Osteocyte (in vitro differentiated cells): Measurements from ENCODE around the gene RAMP1. TPM values are rescaled to one million over a fixed set of nuclear protein-coding genes. Genes with fewer than 3 reads are reported as not detected.
A peak's percentile ranks its signal among the peaks of the same experiment; 100 is the strongest.

Experiments used
- DNase-seq: peaks from one replicate; pipeline ENCODE4 v3.0.0; 2021; ENCODE audit warnings: mixed read lengths; ENCODE audit not compliant: unreplicated experiment; ENCODE audit errors: extremely low spot score
- H3K27ac Mint-ChIP-seq: one replicate; pipeline ENCODE4 v1.8.0; 2021; ENCODE audit warnings: mild to moderate bottlenecking, mixed read lengths; ENCODE audit not compliant: unreplicated experiment
- H3K27me3 Mint-ChIP-seq: one replicate; pipeline ENCODE4 v1.8.0; 2021; ENCODE audit warnings: mixed read lengths; ENCODE audit not compliant: unreplicated experiment
- H3K36me3 Mint-ChIP-seq: one replicate; pipeline ENCODE4 v1.8.0; 2021; ENCODE audit warnings: mixed read lengths; ENCODE audit not compliant: unreplicated experiment
- H3K4me1 Mint-ChIP-seq: one replicate; pipeline ENCODE4 v1.8.0; 2021; ENCODE audit warnings: mixed read lengths; ENCODE audit not compliant: unreplicated experiment
- H3K4me3 Mint-ChIP-seq: one replicate; pipeline ENCODE4 v1.8.0; 2021; ENCODE audit warnings: mild to moderate bottlenecking, moderate library complexity, mixed read lengths; ENCODE audit not compliant: unreplicated experiment
- H3K9me3 Mint-ChIP-seq: one replicate; pipeline ENCODE4 v1.8.0; 2021; ENCODE audit warnings: mixed read lengths; ENCODE audit not compliant: unreplicated experiment
- total RNA-seq: library from RNA; stranded (reverse); gene quantifications from 2 replicates; pipeline ENCODE4 v1.2.1, GENCODE V29; 2021
- TF ChIP-seq, protein P1 (sequence below): fragments of 200-600 bp; sonication (generic); IDR thresholded peaks from 2 replicates; pipeline ENCODE4 v1.5.0; 2021; ENCODE audit warnings: antibody characterized with exemption, mild to moderate bottlenecking, moderate library complexity

Gene RAMP1
- total RNA-seq, 1 donor from 2014 or later = 93.4 TPM

- H3K27ac Mint-ChIP-seq = peak overlapping the region; percentile 93
- H3K9me3 Mint-ChIP-seq = no peaks in the 10 kb centered on the region
- H3K36me3 Mint-ChIP-seq = no peaks in the 10 kb centered on the region
- H3K4me3 Mint-ChIP-seq = no peak overlapping the region
- TF ChIP-seq, protein P1, sequence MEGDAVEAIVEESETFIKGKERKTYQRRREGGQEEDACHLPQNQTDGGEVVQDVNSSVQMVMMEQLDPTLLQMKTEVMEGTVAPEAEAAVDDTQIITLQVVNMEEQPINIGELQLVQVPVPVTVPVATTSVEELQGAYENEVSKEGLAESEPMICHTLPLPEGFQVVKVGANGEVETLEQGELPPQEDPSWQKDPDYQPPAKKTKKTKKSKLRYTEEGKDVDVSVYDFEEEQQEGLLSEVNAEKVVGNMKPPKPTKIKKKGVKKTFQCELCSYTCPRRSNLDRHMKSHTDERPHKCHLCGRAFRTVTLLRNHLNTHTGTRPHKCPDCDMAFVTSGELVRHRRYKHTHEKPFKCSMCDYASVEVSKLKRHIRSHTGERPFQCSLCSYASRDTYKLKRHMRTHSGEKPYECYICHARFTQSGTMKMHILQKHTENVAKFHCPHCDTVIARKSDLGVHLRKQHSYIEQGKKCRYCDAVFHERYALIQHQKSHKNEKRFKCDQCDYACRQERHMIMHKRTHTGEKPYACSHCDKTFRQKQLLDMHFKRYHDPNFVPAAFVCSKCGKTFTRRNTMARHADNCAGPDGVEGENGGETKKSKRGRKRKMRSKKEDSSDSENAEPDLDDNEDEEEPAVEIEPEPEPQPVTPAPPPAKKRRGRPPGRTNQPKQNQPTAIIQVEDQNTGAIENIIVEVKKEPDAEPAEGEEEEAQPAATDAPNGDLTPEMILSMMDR = no peak
- peaks cover 71% of the 10 kb centered on the region for H3K4me1 Mint-ChIP-seq
- no peak for DNase-seq
- H3K27me3 Mint-ChIP-seq = no peaks in the 10 kb centered on the region
Measured at GRCh38 chr2:237873421-237873831, 14.0 kb downstream of the RAMP1 start.

DNA sequence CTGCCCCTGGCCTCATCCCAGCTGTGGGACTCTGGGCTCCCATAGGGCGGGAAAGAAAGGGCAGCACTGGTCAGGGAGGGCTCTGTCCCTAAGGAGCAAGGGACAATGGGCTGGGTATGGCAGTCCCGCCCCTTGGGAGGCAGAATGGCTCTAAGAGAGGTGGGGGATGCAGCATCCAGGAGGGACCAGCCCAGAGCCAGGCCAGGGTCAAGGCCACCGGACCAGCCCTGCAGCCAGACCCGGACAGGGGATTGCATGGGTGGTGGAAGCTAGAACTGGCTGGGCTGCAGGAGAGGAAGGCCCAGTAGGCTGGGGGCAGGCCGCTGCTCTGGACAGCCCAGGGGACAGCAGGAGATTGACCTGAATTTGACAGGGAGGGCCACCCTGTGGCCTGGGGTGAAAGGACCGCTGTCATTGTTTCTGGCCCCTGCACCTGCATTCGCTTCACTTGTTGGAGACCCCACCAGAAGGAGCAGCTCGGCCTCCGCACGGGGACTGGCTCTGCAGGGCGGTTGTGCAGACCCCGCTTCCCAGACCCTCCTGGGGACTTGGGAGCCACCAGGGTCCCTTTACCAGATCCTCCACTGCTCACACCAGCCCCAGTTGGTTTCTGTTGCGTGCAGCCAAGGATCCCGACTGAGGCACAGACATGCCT is 14.6 kb downstream of the RAMP1 start:
- no peak overlapping the region for H3K4me3 Mint-ChIP-seq
- no peak for DNase-seq
- H3K4me1 Mint-ChIP-seq = peaks cover 71% of the 10 kb centered on the region
- TF ChIP-seq, protein P1 = no peak
- H3K27ac Mint-ChIP-seq = peak overlapping the region; percentile 93
- H3K9me3 Mint-ChIP-seq = no peaks in the 10 kb centered on the region
- H3K36me3 Mint-ChIP-seq = no peaks in the 10 kb centered on the region
- no peaks in the 10 kb centered on the region for H3K27me3 Mint-ChIP-seq

GRCh38 chr2:237874585-237875161 is 15.2 kb downstream of the RAMP1 start:
- Mint-ChIP-seq H3K27me3 (no peaks in the 10 kb centered on the region), H3K4me3 (no peak overlapping the region), H3K4me1 (peaks cover 71% of the 10 kb centered on the region), H3K36me3 (no peaks in the 10 kb centered on the region), H3K27ac (peak overlapping the region; percentile 93), H3K9me3 (no peaks in the 10 kb centered on the region)
- DNase-seq = peak; percentile 87
- TF ChIP-seq, protein P1 = no peak

DNA sequence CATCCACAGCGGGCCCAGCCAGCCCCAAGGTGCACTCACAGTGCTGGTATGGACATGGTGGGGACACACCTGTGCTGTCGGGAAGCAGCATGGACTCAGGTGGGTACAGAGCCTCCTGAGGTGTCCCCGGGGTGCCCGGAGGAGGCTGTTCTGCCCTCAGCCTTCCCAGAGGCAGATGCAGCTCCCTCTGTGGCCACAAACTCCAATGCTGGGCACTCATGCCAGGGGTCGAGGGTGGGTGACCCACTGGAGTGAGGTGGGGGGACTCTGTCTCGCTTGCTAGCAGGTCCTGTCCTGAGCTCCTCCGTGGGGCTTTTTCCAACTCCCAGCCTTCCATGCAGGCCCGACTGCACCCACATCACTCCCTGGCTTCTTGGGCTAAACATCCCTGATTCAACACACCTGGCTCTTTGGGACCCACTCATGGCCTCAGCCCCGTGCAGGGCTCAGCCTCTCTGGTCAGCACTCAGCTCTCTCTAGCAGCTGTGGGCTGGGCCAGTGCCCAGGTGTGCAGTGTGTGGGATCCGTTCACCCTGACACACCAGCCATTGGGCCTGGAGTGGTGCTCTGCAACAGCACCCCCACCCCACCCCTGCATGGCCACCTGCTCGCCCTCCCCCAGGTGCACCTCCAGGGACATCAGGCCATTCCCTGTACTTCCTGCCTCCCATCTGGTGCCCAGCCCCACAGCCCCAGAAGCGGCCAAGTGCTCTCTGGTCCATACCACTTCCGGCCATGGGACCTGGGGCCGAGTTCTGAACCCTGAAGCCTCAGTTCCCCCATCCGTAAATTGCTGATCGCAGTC is 16.0 kb downstream of the RAMP1 start:
- no peak overlapping the region for H3K4me3 Mint-ChIP-seq
- peak overlapping the region; percentile 65 for H3K27ac Mint-ChIP-seq
- no peaks in the 10 kb centered on the region for H3K36me3 Mint-ChIP-seq
- no peaks in the 10 kb centered on the region for H3K27me3 Mint-ChIP-seq
- no peaks in the 10 kb centered on the region for H3K9me3 Mint-ChIP-seq
- TF ChIP-seq, protein P1 = no peak
- H3K4me1 Mint-ChIP-seq = peaks cover 68% of the 10 kb centered on the region
- no peak for DNase-seq

DNA sequence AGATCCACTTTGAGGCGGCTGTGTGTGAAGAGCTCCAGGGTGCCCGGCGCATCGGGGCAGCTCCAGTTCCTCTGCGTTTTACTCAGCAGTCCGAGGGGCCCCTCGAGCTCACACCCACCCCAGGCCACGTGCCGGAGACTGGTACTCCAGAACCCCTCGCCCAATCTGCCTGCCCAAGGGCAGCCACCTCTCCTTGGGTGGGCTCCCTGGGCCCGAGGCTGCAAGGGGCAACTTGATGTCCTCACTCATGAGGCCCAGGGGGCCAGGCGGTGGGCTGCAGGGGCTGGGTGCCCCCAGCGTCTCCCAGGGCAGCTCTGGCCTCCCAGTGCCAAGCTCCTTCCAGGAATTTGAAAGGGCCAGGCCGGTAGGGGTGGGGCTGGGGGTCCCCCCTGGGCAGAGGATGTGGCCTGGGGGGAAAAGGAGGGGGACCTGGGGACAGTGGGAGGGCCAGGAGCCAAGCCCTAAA is 16.7 kb downstream of the RAMP1 start:
- Mint-ChIP-seq H3K9me3 (no peaks in the 10 kb centered on the region), H3K27ac (peak overlapping the region; percentile 65), H3K27me3 (no peaks in the 10 kb centered on the region), H3K36me3 (peaks cover 2% of the 10 kb centered on the region), H3K4me1 (peaks cover 62% of the 10 kb centered on the region), H3K4me3 (no peak overlapping the region)
- DNase-seq = no peak
- TF ChIP-seq, protein P1 = no peak
